HL-60/S4 treated with retinoic acid at 250 ng/mL for 4 days and 3 days (cell line): Measurements from ENCODE around the gene CD7.

Experiments
- in situ Hi-C: fragments of 300-500 bp; cut with MboI; formaldehyde crosslinking; loops from 2 replicates; pipeline ENCODE4 v1.7.0; 2022; ENCODE audit warnings: low sequenced_read_pairs

Gene CD7

DNA sequence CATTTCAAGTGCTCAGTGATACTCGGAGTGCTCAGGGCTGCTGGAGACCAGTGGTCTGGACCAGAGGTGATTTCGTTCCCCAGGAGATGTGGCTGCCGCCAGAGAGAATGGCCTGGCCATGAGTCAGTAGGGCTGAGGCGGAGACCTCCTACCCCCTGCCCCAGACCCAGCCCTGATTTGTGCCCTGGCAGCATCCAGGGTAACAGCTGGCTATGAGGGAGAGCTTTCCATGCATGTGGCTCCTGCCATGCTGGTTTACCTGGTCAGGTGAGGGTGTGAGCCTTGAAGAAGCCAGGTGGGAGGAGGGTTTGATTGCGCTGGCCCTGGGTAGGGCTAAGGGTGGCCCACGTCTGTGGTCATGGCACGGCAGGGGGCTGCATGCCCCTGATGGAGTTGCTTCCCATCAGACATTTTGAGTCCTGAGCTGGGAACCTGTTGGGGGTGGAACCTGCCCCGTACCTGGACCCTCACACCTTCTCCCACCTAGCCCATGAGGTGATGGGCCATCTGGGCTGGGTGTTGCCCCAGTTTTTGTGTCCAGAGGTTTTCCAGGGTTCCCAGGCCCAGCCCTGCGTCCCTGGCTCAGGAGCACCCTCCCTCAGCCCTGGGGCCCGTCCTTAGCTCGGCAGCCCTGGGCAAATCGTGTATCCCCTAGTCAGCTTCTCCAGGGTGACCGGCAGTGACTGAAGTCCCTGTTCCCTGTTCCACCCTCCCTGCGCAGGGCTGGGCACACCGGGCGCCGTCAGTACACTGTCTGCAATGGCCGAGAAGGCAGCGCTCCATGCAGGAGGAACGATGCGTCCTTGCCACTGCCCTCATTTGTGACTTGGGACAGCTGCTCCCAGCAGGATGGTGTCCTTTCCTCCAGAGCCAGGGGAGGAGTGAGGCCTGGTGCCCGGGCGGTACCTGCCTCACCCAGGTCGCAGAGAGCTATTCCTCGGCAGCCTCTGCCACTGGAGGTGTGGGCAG lies 34.9 kb downstream of the CD7 start:
- in situ Hi-C loops: no loop called here

DNA sequence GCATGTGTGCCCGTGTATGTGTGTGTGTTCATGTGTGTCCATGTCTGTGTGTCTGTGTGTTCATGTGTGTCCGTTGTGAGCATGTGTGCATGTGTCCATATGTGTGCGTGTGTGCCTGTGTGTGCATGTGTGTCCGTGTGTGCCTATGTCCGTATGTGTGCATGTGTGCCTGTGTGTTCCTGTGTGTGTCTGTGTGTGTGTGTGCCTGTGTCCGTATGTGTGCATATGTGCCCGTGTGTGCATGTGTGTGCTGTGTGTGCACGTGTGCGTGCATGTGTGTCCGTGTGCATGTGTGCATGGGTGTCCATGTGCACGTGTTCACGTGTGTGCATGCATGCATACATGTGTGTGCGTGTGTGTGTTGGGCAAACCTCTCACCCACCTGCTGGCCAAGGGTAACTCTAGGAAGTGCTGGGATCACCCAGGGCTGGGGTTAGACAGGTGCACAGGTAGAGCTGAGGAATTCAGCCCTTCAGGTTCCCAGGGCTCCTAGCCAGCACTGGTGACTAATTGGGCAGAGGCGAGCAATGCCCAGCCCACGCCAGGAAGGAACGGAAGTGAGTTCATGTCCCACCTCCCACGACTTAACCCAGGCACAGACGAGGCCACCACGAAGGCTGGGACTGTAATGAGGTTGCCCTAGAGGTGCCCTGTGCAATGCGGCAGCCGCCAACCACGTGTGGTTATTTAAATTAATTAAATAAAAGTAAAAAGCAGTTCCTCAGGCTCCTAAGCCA lies 35.7 kb downstream of the CD7 start:
- in situ Hi-C loops: no loop called here

DNA sequence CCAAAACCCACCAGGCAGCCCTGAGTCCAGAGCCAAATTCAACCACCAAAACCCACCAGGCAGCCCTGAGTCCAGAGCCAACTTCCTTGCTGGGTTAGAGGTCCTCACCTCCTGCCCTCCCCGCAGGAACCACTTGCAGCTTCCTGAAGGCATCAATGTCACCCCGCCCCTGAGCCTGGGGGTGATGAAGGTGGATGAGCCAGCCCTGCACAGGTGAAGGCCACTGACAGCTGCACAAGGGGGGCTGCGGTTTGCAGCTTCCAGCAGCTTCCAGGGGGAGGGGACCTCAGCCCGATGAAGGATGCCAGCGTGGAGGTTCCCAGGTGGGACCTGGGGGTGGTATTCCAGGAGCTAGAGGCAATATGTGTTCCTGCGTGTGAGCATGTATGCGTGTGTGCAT lies 36.3 kb downstream of the CD7 start:
- in situ Hi-C loops: no loop called here

DNA sequence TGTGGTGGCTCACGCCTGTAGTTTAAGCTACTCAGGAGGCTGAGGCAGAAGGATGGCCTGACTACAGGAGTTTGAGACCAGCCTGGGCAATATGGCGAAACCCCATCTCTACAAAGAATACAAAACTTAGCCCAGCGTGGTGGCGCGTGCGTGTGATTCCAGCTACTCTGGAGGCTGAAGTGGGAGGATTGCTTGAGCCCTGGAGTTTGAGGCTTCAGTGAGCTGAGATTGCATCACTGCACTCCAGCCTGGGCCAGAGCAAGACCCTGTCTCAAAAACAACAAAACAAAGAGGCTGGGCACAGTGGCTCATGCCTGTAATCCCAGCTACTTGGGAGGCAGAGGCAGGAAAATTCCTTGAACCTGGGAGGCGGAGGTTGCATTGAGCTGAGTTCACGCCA lies 36.9 kb downstream of the CD7 start:
- in situ Hi-C loops: no loop called here

DNA sequence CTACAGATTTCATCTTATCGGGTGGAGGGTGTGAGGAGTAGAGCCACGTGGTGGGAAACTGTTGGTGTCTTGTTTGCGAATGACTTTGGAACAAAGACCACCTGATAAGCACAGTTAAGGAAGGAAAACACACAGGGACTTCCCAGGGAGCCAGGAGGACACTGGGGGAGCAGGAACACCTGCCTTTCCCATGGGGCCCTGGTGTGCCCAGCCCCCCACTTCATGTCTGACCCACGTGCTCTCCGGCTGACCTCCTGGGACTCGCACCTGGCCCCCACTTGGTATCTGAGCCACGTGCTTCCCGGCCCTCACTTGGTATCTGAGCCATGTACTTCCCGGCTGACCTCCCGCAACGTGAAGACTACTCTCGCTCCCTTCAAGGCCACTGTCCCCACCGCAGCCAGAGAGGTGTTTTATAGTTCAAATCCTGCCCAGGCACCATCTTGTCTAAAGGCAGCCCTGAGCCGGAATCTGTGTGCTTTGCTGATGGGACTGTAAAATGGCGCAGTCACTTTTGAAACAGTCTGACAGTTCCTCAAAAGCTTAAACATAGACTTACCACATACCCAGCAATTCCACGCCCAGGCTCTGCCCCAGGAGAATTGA lies 38.5 kb downstream of the CD7 start:
- in situ Hi-C loops: no loop called here

DNA sequence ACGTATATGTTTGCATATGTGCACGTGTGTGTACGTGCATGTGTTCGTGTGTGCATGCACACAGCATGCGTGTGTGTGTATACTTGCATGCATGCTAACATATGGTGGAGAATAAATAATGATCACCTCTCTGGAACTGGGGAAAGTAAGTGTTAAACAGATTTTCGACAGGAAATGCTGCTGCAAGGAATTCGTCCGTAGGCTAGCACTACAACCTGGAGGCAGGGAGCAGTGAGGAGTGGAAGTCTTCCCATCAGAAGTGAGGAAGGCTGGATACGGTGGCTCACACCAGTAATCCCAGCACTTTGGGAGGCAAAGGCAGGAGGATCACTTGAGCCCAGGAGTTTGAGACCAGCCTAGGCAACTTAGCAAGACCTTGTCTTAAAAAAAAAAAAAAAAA lies 39.1 kb downstream of the CD7 start:
- in situ Hi-C loops: no loop called here

DNA sequence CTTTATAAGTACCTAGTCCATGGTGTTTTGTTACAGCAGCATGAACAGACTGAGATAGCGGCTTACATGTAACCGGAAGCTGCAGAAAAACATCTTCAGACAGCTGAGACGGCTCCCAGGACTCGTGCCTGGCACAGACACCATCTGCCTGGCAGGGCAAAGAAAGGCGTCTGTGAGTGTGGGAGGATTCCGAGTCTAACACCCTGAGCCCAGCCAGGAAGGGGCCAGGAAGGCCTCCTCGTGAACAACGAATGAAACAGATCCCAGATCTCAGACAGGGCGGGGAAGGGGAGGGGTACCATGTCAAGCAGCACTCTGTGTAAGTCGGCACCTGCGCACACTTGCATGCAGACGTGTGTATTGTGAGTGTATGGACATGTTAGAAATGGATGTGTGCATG lies 39.6 kb downstream of the CD7 start:
- in situ Hi-C loops: no loop called here

DNA sequence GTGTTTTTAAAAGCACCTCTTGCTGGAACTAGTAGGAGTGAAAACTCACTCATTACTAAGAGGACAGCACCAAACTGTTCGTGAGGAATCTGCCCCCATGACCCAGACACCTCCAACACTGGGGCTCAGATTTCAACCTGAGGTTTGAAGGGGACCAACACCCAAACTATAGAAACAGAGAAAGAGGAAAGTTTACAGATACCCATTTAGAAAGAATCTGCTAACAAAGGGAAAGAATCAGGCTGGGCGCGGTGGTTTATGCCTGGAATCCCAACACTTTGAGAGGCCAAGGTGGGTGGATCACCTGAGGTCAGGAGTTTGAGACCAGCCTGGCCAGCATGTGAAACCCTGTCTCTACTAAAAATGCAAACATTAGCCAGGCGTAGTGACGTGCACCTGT lies 40.5 kb downstream of the CD7 start:
- in situ Hi-C loops: no loop called here

DNA sequence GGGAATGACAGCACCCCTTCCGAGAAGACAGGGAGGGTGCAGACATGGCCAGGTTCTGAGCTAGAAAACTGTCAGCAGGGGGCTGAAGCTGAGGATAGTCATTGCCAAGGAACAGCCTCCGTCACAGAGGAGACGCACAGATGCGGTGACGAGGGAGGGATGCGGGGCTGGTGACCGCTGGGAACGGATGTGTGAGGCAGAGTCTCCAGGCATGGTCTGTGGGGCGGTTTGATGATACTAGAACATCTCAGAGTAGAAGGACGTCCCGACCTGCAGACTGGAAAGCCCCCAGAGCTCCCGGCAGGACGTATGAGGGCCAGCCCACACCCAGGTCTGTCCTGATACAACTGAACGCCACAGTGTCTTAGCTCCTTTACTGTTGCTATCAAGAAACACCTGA lies 42.1 kb downstream of the CD7 start:
- in situ Hi-C loops: no loop called here

DNA sequence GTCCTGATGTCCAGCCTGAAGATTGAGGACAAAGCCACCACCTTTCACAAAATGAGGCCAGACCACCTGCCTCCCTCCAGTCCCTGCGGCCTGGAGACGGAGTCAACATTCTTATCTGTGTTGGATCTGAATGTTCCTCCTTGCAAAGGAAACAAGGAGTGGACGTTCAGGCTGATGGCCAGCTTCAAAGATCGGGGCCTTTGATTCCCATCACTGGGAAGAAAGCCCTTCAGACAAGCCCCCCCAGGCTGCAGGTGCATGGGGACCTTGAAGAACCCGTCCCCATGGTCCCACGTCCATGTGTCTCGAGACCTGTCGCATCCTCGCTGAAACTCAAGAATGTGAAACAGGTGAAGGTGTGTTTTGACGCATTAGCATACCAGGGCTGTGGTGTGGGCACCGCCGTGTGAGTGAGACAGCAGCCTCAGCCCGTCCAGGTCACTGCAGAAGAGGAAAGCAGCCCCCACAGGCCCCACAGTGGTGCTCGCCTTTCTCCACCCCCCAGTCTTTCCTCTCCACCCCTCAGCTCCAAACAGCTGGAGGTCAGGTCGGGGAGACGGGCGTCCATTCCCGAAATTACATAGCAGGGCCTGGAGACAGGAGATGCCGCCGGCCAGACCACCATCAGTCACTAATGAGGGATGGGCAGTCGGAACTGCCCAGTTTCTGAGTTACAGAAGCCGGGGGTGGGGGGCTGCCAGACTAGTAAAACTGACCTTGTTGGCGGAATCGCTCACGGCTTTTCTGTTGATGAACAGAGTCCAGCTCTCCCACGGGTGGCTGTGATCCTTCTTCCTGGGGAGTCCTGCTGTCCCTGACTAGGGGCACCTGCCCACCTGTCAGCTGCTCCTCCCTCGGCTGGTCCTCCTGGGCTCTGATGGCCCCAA lies 43.0 kb downstream of the CD7 start:
- in situ Hi-C loops: no loop called here

DNA sequence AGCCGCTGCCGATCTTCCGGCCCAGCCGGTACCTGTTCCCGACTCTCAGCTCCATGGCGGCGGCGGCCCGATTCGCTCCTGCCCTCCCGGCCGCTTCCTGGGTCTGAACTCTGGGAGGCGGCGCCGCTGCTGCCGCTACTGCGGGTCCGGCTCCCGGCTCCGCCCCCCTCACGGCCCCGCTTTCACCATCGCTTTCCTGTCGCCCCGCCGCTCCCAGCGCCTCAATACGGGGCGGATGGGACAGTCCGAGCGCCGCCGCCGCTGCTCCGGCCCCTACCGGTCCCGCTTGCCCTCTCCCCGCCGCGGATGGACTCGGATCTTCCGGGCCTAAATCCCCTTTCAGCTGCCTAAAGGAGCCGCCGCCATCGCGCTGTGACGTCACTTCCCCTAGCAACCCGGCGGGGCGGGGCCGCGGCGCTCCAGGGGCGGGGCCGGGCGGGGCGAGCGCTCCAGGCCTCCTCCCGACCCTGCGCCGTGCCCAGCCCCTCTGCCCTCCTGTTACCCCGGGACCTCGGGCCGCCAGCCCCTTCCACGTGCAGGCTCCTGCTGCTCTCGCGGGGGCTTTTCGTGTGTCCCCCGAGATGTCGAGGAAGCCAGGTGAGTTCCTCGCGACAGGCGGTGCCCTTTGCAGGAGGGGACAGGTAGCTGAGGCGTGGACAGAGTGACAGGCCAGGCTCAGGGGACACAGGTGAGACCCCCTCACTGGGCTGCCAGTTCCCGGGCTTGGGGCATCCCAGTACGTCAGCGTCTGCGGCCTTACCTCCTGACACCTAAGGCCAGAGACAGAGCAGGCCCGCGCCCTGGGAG lies 43.9 kb downstream of the CD7 start, which contains the start of gene CSNK1D:
Gene CSNK1D (minus strand): TSS at position 374 of the 807 bp plus-strand sequence. CDS start 319 bp downstream, at position 55.
- in situ Hi-C loops: no loop called here

DNA sequence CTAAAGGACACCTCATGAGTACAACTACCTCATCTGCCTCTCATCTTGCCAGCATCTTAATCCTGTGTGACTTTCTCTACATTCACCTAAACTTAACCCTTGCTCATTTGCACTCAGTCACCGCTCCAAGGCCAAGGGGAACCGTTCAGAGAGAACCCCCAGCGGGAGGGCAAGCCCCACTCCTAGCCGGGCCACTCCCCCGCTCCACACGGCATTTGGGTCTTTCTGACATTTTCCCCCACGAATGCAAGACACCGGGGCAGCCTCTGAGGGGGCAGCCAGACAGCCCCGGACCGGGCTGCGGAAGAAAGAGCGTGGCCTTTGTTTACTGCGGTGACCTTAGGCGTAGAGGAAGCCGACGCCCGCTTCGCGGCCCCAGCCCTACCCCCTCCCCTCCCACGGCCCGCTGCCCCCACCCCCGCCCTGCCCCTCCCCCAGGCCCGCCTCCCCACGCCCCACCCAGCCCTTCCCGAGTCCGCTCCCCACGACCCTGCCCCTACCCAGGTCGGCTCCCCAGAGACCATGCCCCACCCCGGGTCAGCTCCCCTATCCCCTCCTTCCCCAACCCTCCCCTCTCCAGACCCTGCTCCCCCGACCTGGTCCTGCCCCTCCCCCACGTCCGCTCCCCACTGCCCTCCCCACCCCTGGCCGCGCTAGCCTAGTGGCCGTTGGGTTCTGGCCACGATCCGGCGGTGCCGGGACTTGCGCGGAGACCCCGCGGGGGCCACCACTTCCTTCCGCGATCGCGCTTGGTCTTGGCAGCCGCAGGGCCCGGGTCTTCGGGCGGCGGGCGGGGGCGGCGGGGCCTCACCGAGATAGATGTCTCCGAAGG lies 44.7 kb downstream of the CD7 start:
- in situ Hi-C loops: no loop called here

DNA sequence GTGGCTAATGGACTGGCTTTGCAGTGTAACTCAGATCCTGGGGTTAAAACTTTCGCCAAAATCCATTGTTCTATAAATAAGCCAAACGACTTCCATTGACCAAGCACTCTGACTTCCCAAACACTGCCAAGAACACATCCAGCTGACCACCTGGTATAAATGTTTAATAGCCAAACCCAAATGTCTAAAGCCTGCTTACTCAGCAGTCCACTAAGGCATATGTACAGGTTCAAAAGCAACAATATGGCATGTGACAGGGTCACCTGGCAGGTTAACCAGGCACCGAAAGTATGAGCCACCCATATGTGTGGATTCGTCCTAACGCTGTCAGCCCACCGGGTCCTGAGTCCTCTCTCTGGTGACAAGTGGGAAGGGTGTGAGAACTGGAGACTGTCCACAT lies 46.0 kb downstream of the CD7 start:
- in situ Hi-C loops: no loop called here

DNA sequence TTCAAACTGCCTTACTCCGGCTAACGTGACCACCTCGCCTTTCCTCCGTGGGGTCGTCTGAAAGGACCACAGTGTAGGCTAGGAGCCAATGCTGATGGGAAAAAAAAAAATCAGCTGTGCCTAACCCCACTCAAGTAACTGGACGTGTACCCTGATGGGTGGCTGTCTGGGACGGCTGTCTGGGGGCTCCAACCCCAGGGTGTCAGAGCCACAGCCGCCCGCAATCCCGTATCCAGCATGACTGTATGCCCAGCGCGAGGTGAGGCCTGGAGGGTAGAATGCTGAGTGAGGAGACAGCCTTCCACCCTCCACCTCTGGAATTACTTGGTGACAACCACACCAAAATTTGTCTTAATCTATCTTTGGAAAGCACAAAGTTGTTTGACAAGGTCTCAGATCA lies 46.8 kb downstream of the CD7 start:
- in situ Hi-C loops: no loop called here

DNA sequence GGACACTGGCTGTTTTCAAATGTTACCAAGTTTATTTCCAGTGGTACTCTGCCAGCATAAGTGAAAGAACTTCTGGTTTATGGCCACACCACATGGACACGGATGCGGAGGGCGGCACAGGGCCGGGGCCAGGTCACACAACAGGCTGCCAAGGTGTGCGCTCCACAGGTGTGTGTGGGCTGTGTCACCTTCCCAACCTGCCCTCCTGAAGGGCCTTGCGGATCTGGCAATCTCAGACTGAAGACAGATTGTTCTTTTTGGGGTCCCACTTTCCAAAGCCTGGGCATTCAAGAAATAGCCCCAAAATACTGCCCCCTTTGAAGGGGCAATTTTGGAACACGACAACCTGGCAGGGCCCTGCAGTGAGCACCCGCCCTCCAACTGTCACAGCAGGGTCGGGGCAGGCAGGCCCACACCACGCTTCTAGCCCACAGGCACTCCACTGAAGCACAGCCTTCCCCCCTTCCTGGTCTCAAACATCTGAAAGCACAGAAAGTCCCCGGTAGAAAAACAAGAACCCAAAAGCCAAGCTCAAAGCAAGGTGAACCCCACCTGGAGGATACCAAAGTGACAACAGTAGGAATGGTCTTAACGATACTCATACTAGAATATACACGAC lies 47.4 kb downstream of the CD7 start:
- in situ Hi-C loops: no loop called here

DNA sequence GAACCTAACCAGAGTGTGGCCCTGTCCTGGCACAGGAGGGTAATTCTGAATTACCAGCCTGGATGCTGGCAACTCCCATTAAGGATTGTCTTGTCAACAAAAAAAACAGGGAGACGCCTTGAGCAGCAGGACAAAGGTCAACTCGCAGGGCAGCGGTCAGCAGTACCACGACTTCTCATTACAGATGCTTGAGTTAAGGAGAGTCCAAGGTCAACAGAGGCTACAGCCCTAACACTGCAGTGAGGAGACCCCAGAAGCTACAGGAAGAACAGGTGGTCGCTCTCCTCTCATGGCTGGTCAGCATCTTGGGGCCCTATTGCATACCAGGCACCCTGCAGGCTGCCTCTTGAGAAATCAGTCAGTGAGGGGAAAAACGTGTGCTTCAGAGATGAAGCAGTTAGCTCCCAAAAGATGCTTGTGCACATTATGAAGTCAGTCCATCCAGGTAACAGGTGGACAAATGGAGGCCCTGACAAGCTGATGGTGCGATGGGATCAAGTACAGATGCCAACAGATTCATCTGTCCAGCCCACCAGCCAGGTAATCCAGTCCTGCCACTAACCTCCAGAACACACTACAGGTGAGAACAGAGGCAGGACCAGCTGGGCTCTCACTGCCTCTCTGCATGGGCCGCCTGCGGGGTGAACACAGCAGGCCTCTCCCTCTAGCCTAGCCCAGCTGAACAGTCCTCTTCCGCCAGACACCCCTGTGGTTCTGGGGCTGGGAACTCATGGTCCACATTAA lies 48.1 kb downstream of the CD7 start:
- in situ Hi-C loops: no loop called here

DNA sequence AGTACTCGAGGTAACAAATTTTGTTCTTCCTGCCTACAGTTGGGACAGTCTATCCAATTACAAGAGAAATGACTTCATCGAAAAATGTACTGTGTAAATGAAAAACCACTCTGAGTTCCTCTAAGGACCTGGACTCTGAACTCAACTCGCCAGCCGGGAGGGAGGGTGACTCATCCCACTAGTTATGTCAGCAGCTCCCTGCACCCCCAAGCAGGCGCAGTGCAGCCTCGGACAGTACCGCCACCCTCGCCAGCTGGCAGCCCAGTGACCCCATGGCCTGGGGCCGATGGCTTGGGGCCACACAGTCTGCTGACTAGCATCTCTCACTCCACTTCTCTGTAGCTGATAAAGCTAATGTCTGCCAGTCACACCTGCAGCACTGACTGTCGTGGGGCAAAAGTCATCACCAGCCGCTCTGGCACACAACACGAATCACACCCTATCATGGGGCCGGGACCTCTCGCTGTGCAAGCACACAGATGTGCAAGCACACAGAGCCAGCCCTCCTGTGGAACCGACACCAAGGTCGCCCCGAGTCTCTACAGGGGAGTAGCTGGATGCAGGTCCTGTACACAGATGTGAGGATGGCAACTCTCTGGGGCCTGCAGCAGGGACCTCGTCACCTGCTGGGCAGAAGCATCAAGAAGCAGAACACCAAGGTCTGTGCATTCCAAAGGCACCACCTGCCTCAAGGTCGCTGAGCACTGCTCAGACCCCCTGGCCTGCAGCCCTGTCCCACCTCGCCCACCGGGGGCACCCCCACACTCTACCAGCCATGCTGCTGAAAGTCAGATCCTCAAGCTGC lies 49.6 kb downstream of the CD7 start:
- in situ Hi-C loops: no loop called here
